MM.1S (cell line): ENCODE results near the gene GPR158.

Experiments used
- EZH2phosphoT487 ChIP-seq: fragments of 300-600 bp; sonication (generic); IDR thresholded peaks from 2 replicates; pipeline ENCODE4 v1.6.1; 2018; ENCODE audit warnings: antibody characterized with exemption, low read length
- TF ChIP-seq, protein P1 (sequence below): fragments of 300-600 bp; sonication (generic); IDR thresholded peaks from 2 replicates; pipeline ENCODE4 v1.5.1; 2016; ENCODE audit warnings: antibody characterized with exemption, low read length, mixed read lengths

- TF ChIP-seq, protein P1, sequence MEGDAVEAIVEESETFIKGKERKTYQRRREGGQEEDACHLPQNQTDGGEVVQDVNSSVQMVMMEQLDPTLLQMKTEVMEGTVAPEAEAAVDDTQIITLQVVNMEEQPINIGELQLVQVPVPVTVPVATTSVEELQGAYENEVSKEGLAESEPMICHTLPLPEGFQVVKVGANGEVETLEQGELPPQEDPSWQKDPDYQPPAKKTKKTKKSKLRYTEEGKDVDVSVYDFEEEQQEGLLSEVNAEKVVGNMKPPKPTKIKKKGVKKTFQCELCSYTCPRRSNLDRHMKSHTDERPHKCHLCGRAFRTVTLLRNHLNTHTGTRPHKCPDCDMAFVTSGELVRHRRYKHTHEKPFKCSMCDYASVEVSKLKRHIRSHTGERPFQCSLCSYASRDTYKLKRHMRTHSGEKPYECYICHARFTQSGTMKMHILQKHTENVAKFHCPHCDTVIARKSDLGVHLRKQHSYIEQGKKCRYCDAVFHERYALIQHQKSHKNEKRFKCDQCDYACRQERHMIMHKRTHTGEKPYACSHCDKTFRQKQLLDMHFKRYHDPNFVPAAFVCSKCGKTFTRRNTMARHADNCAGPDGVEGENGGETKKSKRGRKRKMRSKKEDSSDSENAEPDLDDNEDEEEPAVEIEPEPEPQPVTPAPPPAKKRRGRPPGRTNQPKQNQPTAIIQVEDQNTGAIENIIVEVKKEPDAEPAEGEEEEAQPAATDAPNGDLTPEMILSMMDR = no peak
- TF ChIP-seq EZH2phosphoT487 = no peak
These were observed 152.5 kb downstream of the GPR158 start for GRCh38 chr10:25327273-25327672.
